Right ventricle myocardium superior (tissue), 1 donor: Measurements from ENCODE around the gene CXorf51B. TPM values are rescaled to one million over a fixed set of nuclear protein-coding genes. Genes with fewer than 3 reads are reported as not detected.
"Not testable (repeated sequence)": the region's sequence is repeated elsewhere in the genome, so short reads cannot be mapped to it uniquely, and the experiment has no call there.

Source experiments
- ATAC-seq: fragments of 200-7000 bp; cut with Tn5 transposase; one replicate; pipeline ENCODE4 v1.9.1; 2020; ENCODE audit warnings: mild to moderate bottlenecking; ENCODE audit not compliant: poor library complexity
- DNase-seq: peaks from one replicate; pipeline ENCODE4 v3.0.0-alpha.2; 2020
- intact Hi-C: fragments of 100-400 bp; cut with DNase I; formaldehyde crosslinking; loops from one replicate; pipeline ENCODE4 v1.11.2; 2022
- long read RNA-seq: library from polyadenylated mRNA; unstranded; transcript quantifications from one replicate; pipeline ENCODE4 v2.0.0, GENCODE V29; 2021
- total RNA-seq: library from RNA; stranded (reverse); fragmentation: NEBNext Ultra II Directional; extraction: Animal tissue kit (Norgen Biotek cat#: 25700); gene quantifications from one replicate; pipeline ENCODE4 v1.2.1, GENCODE V29; 2021
- donor health status: DM: no; HTN: yes; CAD: no; lungs with severe emphysema.

CXorf51B gene
- not detected for total RNA-seq
- long read RNA-seq = 0 reads

GRCh38 chrX:146809471-146809870 lies at the start of gene CXorf51B:
Gene CXorf51B (plus strand): TSS chrX:146809771. CDS start chrX:146809792, 21 bp downstream.
- DNase-seq, ATAC-seq, intact Hi-C loops: not testable (repeated sequence)

GRCh38 chrX:146814644-146815043 lies 5.1 kb downstream of the CXorf51B start, which contains the start of gene CXorf51A:
Gene CXorf51A (minus strand): TSS chrX:146814744. CDS start chrX:146814723, 21 bp downstream.
- ATAC-seq, intact Hi-C loops, DNase-seq: not testable (repeated sequence)

GRCh38 chrX:146831994-146832393 lies 22.4 kb downstream of the CXorf51B start:
- no peak for ATAC-seq
- intact Hi-C loops = no loop called here

GRCh38 chrX:146854281-146854680 lies 44.7 kb downstream of the CXorf51B start:
- intact Hi-C loops = no loop called here
- ATAC-seq = no peak
- no peak for DNase-seq

More at GRCh38 chrX:146831994-146832393, 22.4 kb downstream of the CXorf51B start:
- DNase-seq = peak; percentile 5

Other genes with a start within 250 kb of the CXorf51B start
- not detected for gene CXorf51A, start 5.0 kb downstream of the CXorf51B start, total RNA-seq